NOMO-1 (cell line): Measurements from ENCODE around the gene KMT2A.

Experiments used
- DNase-seq, 2 experiments: peaks; one replicate each; lab custom pipeline; 2025; ENCODE audit not compliant: unreplicated experiment in 2 of 2; lab: John Stamatoyannopoulos, UW

Gene KMT2A

GRCh38 chr11:118574636-118575035 is 138.3 kb downstream of the KMT2A start:
- no peak for DNase-seq
